IMR-90 (cell line): ENCODE results near the gene UBASH3B. TPM values are rescaled to one million over a fixed set of nuclear protein-coding genes. Genes with fewer than 3 reads are reported as not detected.

ENCODE experiments used
- ATAC-seq: fragments of 200-7000 bp; cut with Tn5 transposase; 2 replicates; pipeline ENCODE4 v1.9.1; 2020; ENCODE audit warnings: low read depth, mild to moderate bottlenecking, moderate library complexity
- BruUV-seq: library from RNA; stranded (reverse); fragments of 400-500 nt; replicated peaks from 2 replicates; lab custom pipeline; 2021; lab: Mats Ljungman, UMichigan
- CTCF ChIA-PET: fragments of 300-600 bp; formaldehyde crosslinking; extraction: SDS; loops from one replicate; lab custom pipeline; 2021; ENCODE audit warnings: antibody characterized with exemption; lab: Yijun Ruan, JAX
- POLR2A ChIA-PET: fragments of 300-600 bp; sonication (Branson Sonifier 250); formaldehyde crosslinking; loops from one replicate; lab custom pipeline; 2022; ENCODE audit warnings: antibody characterized with exemption; ENCODE audit not compliant: unreplicated experiment; lab: Charles Lee
- DNase-seq: peaks from one replicate; pipeline ENCODE4 v3.0.0; 2013
- H2AFZ ChIP-seq: replicated peaks from 2 replicates; pipeline ENCODE3; 2013; ENCODE audit warnings: low read length, mild to moderate bottlenecking; ENCODE audit not compliant: poor library complexity
- H2AK5ac ChIP-seq: 2 replicates; pipeline ENCODE4 v1.6.1; 2013; ENCODE audit warnings: low read depth, low read length, inconsistent platforms
- H2AK9ac ChIP-seq: replicated peaks from 2 replicates; pipeline ENCODE3; 2013; ENCODE audit warnings: mild to moderate bottlenecking, low read depth, low read length, moderate library complexity; ENCODE audit not compliant: poor library complexity
- H2BK120ac ChIP-seq: 2 replicates; pipeline ENCODE4 v1.6.1; 2013; ENCODE audit warnings: low read depth, low read length, inconsistent platforms
- H2BK15ac ChIP-seq: 3 replicates; pipeline ENCODE4 v1.6.1; 2013; ENCODE audit warnings: low read depth, low read length, inconsistent platforms
- H2BK20ac ChIP-seq: 2 replicates; pipeline ENCODE4 v1.6.1; 2013; ENCODE audit warnings: low read depth, mild to moderate bottlenecking, inconsistent platforms, low read length, moderate library complexity
- H2BK5ac ChIP-seq: 2 replicates; pipeline ENCODE4 v1.6.1; 2013; ENCODE audit warnings: mild to moderate bottlenecking, low read depth, low read length, inconsistent platforms; ENCODE audit not compliant: poor library complexity, severe bottlenecking
- H3K14ac ChIP-seq: replicated peaks from 2 replicates; pipeline ENCODE4 v1.6.1; 2013; ENCODE audit warnings: low read depth, low read length, inconsistent platforms
- H3K18ac ChIP-seq: 2 replicates; pipeline ENCODE4 v1.6.1; 2013; ENCODE audit warnings: low read depth, low read length, control low read depth
- H3K23ac ChIP-seq: 2 replicates; pipeline ENCODE4 v1.6.1; 2013; ENCODE audit warnings: low read depth, low read length, inconsistent platforms
- H3K27ac ChIP-seq: 2 replicates; pipeline ENCODE4 v1.5.1; 2013; ENCODE audit warnings: mild to moderate bottlenecking, control low read depth, low read length; ENCODE audit not compliant: insufficient read depth
- H3K27me3 ChIP-seq: 2 replicates; pipeline ENCODE4 v1.6.1; 2013; ENCODE audit warnings: low read length; ENCODE audit not compliant: control insufficient read depth, insufficient read depth
- H3K36me3 ChIP-seq: 2 replicates; pipeline ENCODE4 v1.6.1; 2013; ENCODE audit warnings: low read length, mixed read lengths; ENCODE audit not compliant: control insufficient read depth, insufficient read depth
- H3K4ac ChIP-seq: 2 replicates; pipeline ENCODE4 v1.6.1; 2013; ENCODE audit warnings: low read depth, low read length, inconsistent platforms
- H3K4me1 ChIP-seq: 2 replicates; pipeline ENCODE4 v1.6.1; 2013; ENCODE audit warnings: low read length, mixed read lengths; ENCODE audit not compliant: control insufficient read depth, insufficient read depth
- H3K4me2 ChIP-seq: 2 replicates; pipeline ENCODE4 v1.6.1; 2013; ENCODE audit warnings: low read depth, mild to moderate bottlenecking, control low read depth, low read length, moderate library complexity
- H3K4me3 ChIP-seq: 2 replicates; pipeline ENCODE4 v1.5.1; 2013; ENCODE audit warnings: low read depth, mild to moderate bottlenecking, control low read depth, low read length, moderate library complexity; ENCODE audit not compliant: insufficient read depth
- H3K56ac ChIP-seq: 2 replicates; pipeline ENCODE4 v1.6.1; 2013; ENCODE audit warnings: low read length, inconsistent platforms; ENCODE audit not compliant: insufficient read depth; ENCODE audit errors: extremely low read depth
- H3K79me1 ChIP-seq, 2 experiments: 2 replicates each; pipeline ENCODE4 v1.6.1; 2013; ENCODE audit warnings: low read length in 2 of 2, inconsistent platforms in 1 of 2, low read depth in 1 of 2
- H3K9ac ChIP-seq: 2 replicates; pipeline ENCODE4 v1.6.1; 2013; ENCODE audit warnings: low read depth, low read length, control low read depth
- H3K9me1 ChIP-seq: 2 replicates; pipeline ENCODE4 v1.6.1; 2013; ENCODE audit warnings: low read length, inconsistent platforms; ENCODE audit not compliant: insufficient read depth
- H3K9me3 ChIP-seq: 2 replicates; pipeline ENCODE4 v1.6.1; 2013; ENCODE audit warnings: low read length; ENCODE audit not compliant: control insufficient read depth, insufficient read depth
- H4K20me1 ChIP-seq: 2 replicates; pipeline ENCODE4 v1.6.1; 2013; ENCODE audit warnings: low read length, inconsistent platforms; ENCODE audit not compliant: insufficient read depth
- H4K5ac ChIP-seq: 2 replicates; pipeline ENCODE4 v1.6.1; 2013; ENCODE audit warnings: mild to moderate bottlenecking, low read depth, low read length, control low read depth
- H4K8ac ChIP-seq, 2 experiments: 2 replicates each; pipeline ENCODE4 v1.6.1; 2013; ENCODE audit warnings: low read depth in 2 of 2, low read length in 2 of 2, control low read depth in 1 of 2, inconsistent platforms in 1 of 2
- H4K91ac ChIP-seq: 2 replicates; pipeline ENCODE4 v1.6.1; 2013; ENCODE audit warnings: low read depth, low read length, inconsistent platforms; ENCODE audit not compliant: insufficient read depth
- CEBPB ChIP-seq: IDR thresholded peaks from 2 replicates; pipeline ENCODE4 v1.6.1; 2012; ENCODE audit warnings: low read depth, low read length, improper control_type of control experiment
- RFX5 ChIP-seq: IDR thresholded peaks from 2 replicates; pipeline ENCODE4 v1.8.0; 2012; ENCODE audit warnings: low read depth, mild to moderate bottlenecking, low read length, moderate library complexity
- WGBS, 2 experiments: methylation state at CpG; one replicate each; pipeline versions ENCODE4 v1.1.5 to v1.1.7; 2013; ENCODE audit warnings: missing lambda C conversion rate in 2 of 2; ENCODE audit not compliant: insufficient read length in 1 of 2; ENCODE audit errors: extremely low coverage in 2 of 2; 5-methylcytosine and 5-hydroxymethylcytosine counted together
- dilution Hi-C: fragments of 300-500 bp; cut with HindIII; formaldehyde crosslinking; loops from one replicate; pipeline ENCODE4 v1.14.3; 2018; ENCODE audit warnings: low sequenced_read_pairs; ENCODE audit not compliant: unreplicated experiment
- in situ Hi-C: fragments of 300-500 bp; cut with MboI; formaldehyde crosslinking; loops from 3 replicates; pipeline ENCODE4 v1.14.3; 2019; ENCODE audit warnings: low sequenced_read_pairs, inconsistent platforms, mixed read lengths
- intact Hi-C: fragments of 100-400 bp; cut with micrococcal nuclease; formaldehyde crosslinking; loops from 2 replicates; pipeline ENCODE4 v1.10.0; 2022
- polyA plus RNA-seq, 3 experiments: library from polyadenylated mRNA; depleted of rRNA; stranded (reverse); fragments of >200 nt; gene quantifications; 2 replicates each; pipeline ENCODE4 v1.2.3, GENCODE V29; 2012; ENCODE audit warnings: low replicate concordance in 1 of 3
- total RNA-seq: library from RNA; depleted of rRNA; stranded (reverse); fragments of >200 nt; gene quantifications from 2 replicates; pipeline ENCODE4 v1.2.3, GENCODE V29; 2012

Gene UBASH3B
- total and polyA plus RNA-seq, 2 of the 4 experiments (the other 2 are of a cell fraction): 27.2 to 48.0 TPM

GRCh38 chr11:122778148-122778547 lies 122.6 kb downstream of the UBASH3B start:
- Histone ChIP-seq H3K79me1 (peaks cover 21 to 23% of the 10 kb centered on the region in 2 experiments), H3K23ac (no peak overlapping the region), H3K14ac (no peak overlapping the region), H2AFZ (no peak overlapping the region), H3K27ac (no peak overlapping the region), H3K4me2 (no peak overlapping the region), H4K91ac (no peak overlapping the region), H2AK5ac (no peak overlapping the region), H3K9me3 (no peaks in the 10 kb centered on the region), H3K9me1 (peaks cover 11% of the 10 kb centered on the region), H2AK9ac (no peak overlapping the region), H2BK20ac (no peak overlapping the region), H4K5ac (no peak overlapping the region), H2BK15ac (no peak overlapping the region), H3K27me3 (no peaks in the 10 kb centered on the region), H3K4me1 (peaks cover 2% of the 10 kb centered on the region; the same call in 1 of the 2 replicates), H3K56ac (no peak overlapping the region), H2BK120ac (no peak overlapping the region), H2BK5ac (no peak overlapping the region), H3K36me3 (peaks cover 18% of the 10 kb centered on the region), H3K4me3 (no peak overlapping the region), H4K8ac (no peak overlapping the region), H4K20me1 (peaks cover 3% of the 10 kb centered on the region; the same call in 1 of the 2 replicates), H3K18ac (no peak overlapping the region), H3K9ac (no peak overlapping the region), H3K4ac (no peak overlapping the region)
- no TSS peak for BruUV-seq
- in situ Hi-C loops (no loop called here), intact Hi-C loops (no loop called here), dilution Hi-C loops (no loop called here)
- ATAC-seq (no peak), DNase-seq (peak; percentile 65)
- WGBS, 2 experiments: no CpG with 5 or more reads among the region's 2 CpGs
- no peak for TF ChIP-seq RFX5
- TF ChIP-seq CEBPB: peak; percentile 15; the same call in 1 of the 2 replicates
- CTCF ChIA-PET: interaction anchor here (0.6 kb wide), 2 partner anchors 84 to 468 kb away, joined by 3 to 5 read pairs; no protein-coding TSS in a partner anchor
- POLR2A ChIA-PET: no interaction called here
